Fibroblast of lung (primary cell): ENCODE results near the gene GIMD1.

Source experiments
- EZH2 ChIP-seq: IDR thresholded peaks from 2 replicates; pipeline ENCODE4 v1.5.1; 2012; ENCODE audit warnings: low read length, control low read depth, mild to moderate bottlenecking; ENCODE audit errors: missing control alignments
- TF ChIP-seq, protein P1 (sequence below), 2 donors: IDR thresholded peaks in 1 of 2; conservative IDR thresholded peaks in 1 of 2; 1 replicate in 1 of 2; 2 replicates in 1 of 2; pipeline ENCODE4 v1.5.1; 2011 to 2012; ENCODE audit warnings: low read length in 2 of 2, control low read depth in 1 of 2, inconsistent platforms in 1 of 2, low read depth in 1 of 2, mild to moderate bottlenecking in 1 of 2

- TF ChIP-seq, protein P1, sequence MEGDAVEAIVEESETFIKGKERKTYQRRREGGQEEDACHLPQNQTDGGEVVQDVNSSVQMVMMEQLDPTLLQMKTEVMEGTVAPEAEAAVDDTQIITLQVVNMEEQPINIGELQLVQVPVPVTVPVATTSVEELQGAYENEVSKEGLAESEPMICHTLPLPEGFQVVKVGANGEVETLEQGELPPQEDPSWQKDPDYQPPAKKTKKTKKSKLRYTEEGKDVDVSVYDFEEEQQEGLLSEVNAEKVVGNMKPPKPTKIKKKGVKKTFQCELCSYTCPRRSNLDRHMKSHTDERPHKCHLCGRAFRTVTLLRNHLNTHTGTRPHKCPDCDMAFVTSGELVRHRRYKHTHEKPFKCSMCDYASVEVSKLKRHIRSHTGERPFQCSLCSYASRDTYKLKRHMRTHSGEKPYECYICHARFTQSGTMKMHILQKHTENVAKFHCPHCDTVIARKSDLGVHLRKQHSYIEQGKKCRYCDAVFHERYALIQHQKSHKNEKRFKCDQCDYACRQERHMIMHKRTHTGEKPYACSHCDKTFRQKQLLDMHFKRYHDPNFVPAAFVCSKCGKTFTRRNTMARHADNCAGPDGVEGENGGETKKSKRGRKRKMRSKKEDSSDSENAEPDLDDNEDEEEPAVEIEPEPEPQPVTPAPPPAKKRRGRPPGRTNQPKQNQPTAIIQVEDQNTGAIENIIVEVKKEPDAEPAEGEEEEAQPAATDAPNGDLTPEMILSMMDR (conservative IDR thresholded peaks at IDR 0.05 in 1 of 2, IDR thresholded peaks at IDR 0.05 in 1 of 2; ENCODE audit: low read depth in 1 of 2, low read length in 2 of 2), result no peak
- TF ChIP-seq EZH2, result no peak
Observed at GRCh38 chr4:106337916-106338315, 30.7 kb downstream of the GIMD1 start.
